ENCODE results near the gene NR6A1.

Gene NR6A1

GRCh38 chr9:124795881-124796431, 24.8 kb upstream of the NR6A1 start:
- DNase-seq (ENCODE audit: low read depth) = no peak

GRCh38 chr9:124794902-124795491, 23.9 kb upstream of the NR6A1 start:
- DNase-seq (ENCODE audit: low read depth) = no peak

GRCh38 chr9:124793015-124793541, 22.0 kb upstream of the NR6A1 start:
- DNase-seq (ENCODE audit: low read depth) = no peak

GRCh38 chr9:124792257-124793014, 21.3 kb upstream of the NR6A1 start:
- no peak for DNase-seq (ENCODE audit: low read depth)

GRCh38 chr9:124790801-124791505, 19.8 kb upstream of the NR6A1 start:
- no peak for DNase-seq (ENCODE audit: low read depth)

- DNase-seq (ENCODE audit: low read depth) = no peak
Measured at GRCh38 chr9:124790301-124790700, 19.2 kb upstream of the NR6A1 start.

- no peak for DNase-seq (ENCODE audit: low read depth)
Measured at GRCh38 chr9:124789531-124789930, 18.4 kb upstream of the NR6A1 start.

GRCh38 chr9:124788542-124789217, 17.6 kb upstream of the NR6A1 start:
- no peak for DNase-seq (ENCODE audit: low read depth)

GRCh38 chr9:124786881-124787573, 15.9 kb upstream of the NR6A1 start:
- DNase-seq (ENCODE audit: low read depth) = no peak

- DNase-seq (ENCODE audit: low read depth) = no peak
Measured at GRCh38 chr9:124784509-124784908, 13.4 kb upstream of the NR6A1 start.

GRCh38 chr9:124783830-124784229, 12.7 kb upstream of the NR6A1 start:
- DNase-seq (ENCODE audit: low read depth) = no peak

- DNase-seq (ENCODE audit: low read depth) = no peak
Measured at GRCh38 chr9:124782661-124783574, 11.8 kb upstream of the NR6A1 start.

- DNase-seq (ENCODE audit: low read depth) = no peak
Measured at GRCh38 chr9:124781967-124782660, 11.0 kb upstream of the NR6A1 start.

GRCh38 chr9:124780757-124781151, 9.6 kb upstream of the NR6A1 start:
- no peak for DNase-seq (ENCODE audit: low read depth)

- no peak for DNase-seq (ENCODE audit: low read depth)
Measured at GRCh38 chr9:124780060-124780756, 9.1 kb upstream of the NR6A1 start.

- DNase-seq (ENCODE audit: low read depth) = no peak
Measured at GRCh38 chr9:124779368-124780059, 8.4 kb upstream of the NR6A1 start.

GRCh38 chr9:124778575-124779367, 7.7 kb upstream of the NR6A1 start:
- DNase-seq (ENCODE audit: low read depth) = no peak
